ENCODE measurements around the gene UBQLNL.

GRCh38 chr11:5504403-5504921 is 12.0 kb downstream of the UBQLNL start:
- TF ChIP-seq CTCF (IDR thresholded peaks at IDR 0.05) (no peak), POLR2AphosphoS5 (IDR thresholded peaks at IDR 0.05) (no peak)
